Caco-2 (cell line): ENCODE data around the gene ADGRG1. TPM values are rescaled to one million over a fixed set of nuclear protein-coding genes. Genes with fewer than 3 reads are reported as not detected.

ENCODE experiments used
- BruUV-seq: library from RNA; stranded (reverse); fragments of 400-500 nt; replicated peaks from 2 replicates; lab custom pipeline; 2021; lab: Mats Ljungman, UMichigan
- CTCF ChIA-PET: fragments of 300-600 bp; sonication (Branson Sonifier 250); formaldehyde crosslinking; loops from one replicate; lab custom pipeline; 2022; ENCODE audit warnings: antibody characterized with exemption; lab: Charles Lee
- POLR2A ChIA-PET: fragments of 300-600 bp; sonication (Branson Sonifier 250); formaldehyde crosslinking; loops from one replicate; lab custom pipeline; 2022; ENCODE audit warnings: antibody characterized with exemption; lab: Charles Lee
- DNase-seq, 2 experiments: peaks; one replicate each; pipeline versions ENCODE4 v3.0.0 to v3.0.0-alpha.2; 2020 to 2022
- H3K27me3 ChIP-seq: replicated peaks from 2 replicates; pipeline ENCODE4 v1.6.0; 2011; ENCODE audit warnings: low read length; ENCODE audit not compliant: control insufficient read depth, insufficient read depth
- H3K36me3 ChIP-seq: 2 replicates; pipeline ENCODE4 v1.5.1; 2011; ENCODE audit warnings: low read length; ENCODE audit not compliant: control insufficient read depth, insufficient read depth
- H3K4me1 ChIP-seq: fragments of 250-450 bp; sonication (Bioruptor Pico); 2 replicates; pipeline ENCODE4 v1.5.1; 2020; ENCODE audit warnings: mild to moderate bottlenecking
- H3K4me3 ChIP-seq: 2 replicates; pipeline ENCODE4 v1.5.1; 2011; ENCODE audit warnings: low read depth, mild to moderate bottlenecking, control low read depth, low read length
- H3K9me3 ChIP-seq: fragments of 250-450 bp; sonication (Bioruptor Pico); 2 replicates; pipeline ENCODE4 v1.5.1; 2020; ENCODE audit warnings: mild to moderate bottlenecking, moderate library complexity
- H3K27ac Mint-ChIP-seq: one replicate; pipeline ENCODE4 v1.8.0; 2022; ENCODE audit warnings: mixed read lengths; ENCODE audit not compliant: unreplicated experiment
- H3K27me3 Mint-ChIP-seq: one replicate; pipeline ENCODE4 v1.8.0; 2022; ENCODE audit warnings: mixed read lengths; ENCODE audit not compliant: insufficient read depth, unreplicated experiment
- H3K36me3 Mint-ChIP-seq: one replicate; pipeline ENCODE4 v1.8.0; 2022; ENCODE audit warnings: mild to moderate bottlenecking, mixed read lengths; ENCODE audit not compliant: insufficient read depth, unreplicated experiment
- H3K4me1 Mint-ChIP-seq: one replicate; pipeline ENCODE4 v1.8.0; 2022; ENCODE audit warnings: low read depth, mixed read lengths; ENCODE audit not compliant: unreplicated experiment
- H3K4me3 Mint-ChIP-seq: one replicate; pipeline ENCODE4 v1.8.0; 2022; ENCODE audit warnings: mild to moderate bottlenecking, moderate library complexity, mixed read lengths; ENCODE audit not compliant: unreplicated experiment
- H3K9me3 Mint-ChIP-seq: one replicate; pipeline ENCODE4 v1.8.0; 2022; ENCODE audit warnings: mixed read lengths; ENCODE audit not compliant: unreplicated experiment
- intact Hi-C: fragments of 100-400 bp; cut with micrococcal nuclease; formaldehyde crosslinking; loops from one replicate; pipeline ENCODE4 v1.10.0; 2022; ENCODE audit not compliant: unreplicated experiment
- total RNA-seq: library from RNA; stranded (reverse); gene quantifications from 2 replicates; pipeline ENCODE4 v1.2.3, GENCODE V29; 2022
- TF ChIP-seq, protein P1 (sequence below), 2 experiments: fragments of 200-600 bp in 1 of 2; IDR thresholded peaks; 1 replicate in 1 of 2; 2 replicates in 1 of 2; pipeline versions ENCODE4 v1.5.1 to v1.8.0; 2011 to 2022; ENCODE audit warnings: antibody characterized with exemption in 1 of 2, control low read depth in 1 of 2, inconsistent platforms in 1 of 2, low read depth in 1 of 2, low read length in 1 of 2, mild to moderate bottlenecking in 1 of 2, moderate library complexity in 1 of 2; ENCODE audit not compliant: insufficient read depth in 1 of 2, severe bottlenecking in 1 of 2, unreplicated experiment in 1 of 2

ADGRG1 gene
- total RNA-seq, 1 experiment from 2014 or later = 195 TPM

DNA sequence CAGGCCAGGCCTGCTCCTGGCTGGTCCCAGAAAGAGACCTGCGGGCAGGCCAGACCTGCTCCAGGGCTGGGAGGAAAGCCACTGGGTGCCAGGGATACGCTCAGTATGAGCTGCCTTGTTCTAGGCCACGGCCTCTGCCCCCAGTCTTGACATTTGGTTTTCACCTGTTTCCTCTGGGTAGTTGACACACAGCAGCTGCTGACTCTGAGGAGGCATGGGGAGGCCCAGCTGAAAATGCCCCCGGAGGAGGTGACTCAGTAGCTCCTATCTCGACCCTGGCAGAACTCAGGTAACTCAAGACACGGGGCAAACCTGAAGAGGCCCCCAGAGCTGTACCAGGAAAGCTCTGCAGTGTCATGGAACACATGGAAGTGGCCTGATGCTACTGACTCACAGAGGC, 13.9 kb upstream of the ADGRG1 start:
- TF ChIP-seq, protein P1, sequence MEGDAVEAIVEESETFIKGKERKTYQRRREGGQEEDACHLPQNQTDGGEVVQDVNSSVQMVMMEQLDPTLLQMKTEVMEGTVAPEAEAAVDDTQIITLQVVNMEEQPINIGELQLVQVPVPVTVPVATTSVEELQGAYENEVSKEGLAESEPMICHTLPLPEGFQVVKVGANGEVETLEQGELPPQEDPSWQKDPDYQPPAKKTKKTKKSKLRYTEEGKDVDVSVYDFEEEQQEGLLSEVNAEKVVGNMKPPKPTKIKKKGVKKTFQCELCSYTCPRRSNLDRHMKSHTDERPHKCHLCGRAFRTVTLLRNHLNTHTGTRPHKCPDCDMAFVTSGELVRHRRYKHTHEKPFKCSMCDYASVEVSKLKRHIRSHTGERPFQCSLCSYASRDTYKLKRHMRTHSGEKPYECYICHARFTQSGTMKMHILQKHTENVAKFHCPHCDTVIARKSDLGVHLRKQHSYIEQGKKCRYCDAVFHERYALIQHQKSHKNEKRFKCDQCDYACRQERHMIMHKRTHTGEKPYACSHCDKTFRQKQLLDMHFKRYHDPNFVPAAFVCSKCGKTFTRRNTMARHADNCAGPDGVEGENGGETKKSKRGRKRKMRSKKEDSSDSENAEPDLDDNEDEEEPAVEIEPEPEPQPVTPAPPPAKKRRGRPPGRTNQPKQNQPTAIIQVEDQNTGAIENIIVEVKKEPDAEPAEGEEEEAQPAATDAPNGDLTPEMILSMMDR (IDR thresholded peaks at IDR 0.05; ENCODE audit: insufficient read depth in 1 of 2, low read depth in 1 of 2, low read length in 1 of 2, severe bottlenecking in 1 of 2, unreplicated experiment in 1 of 2) = no peak
- H3K27me3 ChIP-seq = no peaks in the 10 kb centered on the region
- H3K4me3 ChIP-seq = no peak overlapping the region
- no peaks in the 10 kb centered on the region for H3K36me3 ChIP-seq
- no peak overlapping the region for H3K27ac Mint-ChIP-seq
- peaks cover 28% of the 10 kb centered on the region for H3K4me1 ChIP-seq
- no TSS peak for BruUV-seq
- peaks cover 3% of the 10 kb centered on the region for H3K36me3 Mint-ChIP-seq
- intact Hi-C loops = no loop called here
- DNase-seq = peak in 1 of 2 experiments; percentile 24
- no peaks in the 10 kb centered on the region for H3K9me3 Mint-ChIP-seq
- no peaks in the 10 kb centered on the region for H3K9me3 ChIP-seq
- ChIA-PET POLR2A (no interaction called here), CTCF (no interaction called here)
- H3K27me3 Mint-ChIP-seq = no peaks in the 10 kb centered on the region
- peaks cover 18% of the 10 kb centered on the region for H3K4me1 Mint-ChIP-seq
- H3K4me3 Mint-ChIP-seq = no peak overlapping the region

DNA sequence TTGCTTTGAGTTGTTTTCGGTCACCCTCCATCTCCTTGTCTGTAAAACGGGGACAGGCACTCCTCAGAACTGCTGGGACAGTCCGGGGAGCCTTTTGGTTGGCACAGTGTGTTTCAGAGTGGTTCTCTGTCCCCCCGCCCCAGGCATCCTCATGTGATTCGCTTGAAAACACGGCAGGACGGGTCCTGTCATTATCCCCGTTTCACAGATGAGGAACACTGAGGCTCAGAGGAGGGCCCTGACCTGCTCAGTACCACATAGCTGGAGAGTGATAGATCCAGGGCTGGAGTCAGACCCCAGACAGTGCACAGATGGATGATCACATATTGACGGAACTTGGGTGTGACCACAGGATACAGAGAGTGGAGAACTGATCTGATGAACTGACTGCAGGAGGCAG, 13.5 kb upstream of the ADGRG1 start:
- no peaks in the 10 kb centered on the region for H3K9me3 ChIP-seq
- H3K4me1 Mint-ChIP-seq = peaks cover 21% of the 10 kb centered on the region
- H3K27me3 Mint-ChIP-seq = no peaks in the 10 kb centered on the region
- H3K4me3 Mint-ChIP-seq = no peak overlapping the region
- H3K27ac Mint-ChIP-seq = no peak overlapping the region
- TF ChIP-seq, protein P1 (IDR thresholded peaks at IDR 0.05; ENCODE audit: insufficient read depth in 1 of 2, low read depth in 1 of 2, low read length in 1 of 2, severe bottlenecking in 1 of 2, unreplicated experiment in 1 of 2) = no peak
- ChIA-PET CTCF (no interaction called here), POLR2A (no interaction called here)
- H3K36me3 ChIP-seq = no peaks in the 10 kb centered on the region
- no peak overlapping the region for H3K4me3 ChIP-seq
- no peaks in the 10 kb centered on the region for H3K27me3 ChIP-seq
- no peaks in the 10 kb centered on the region for H3K9me3 Mint-ChIP-seq
- no TSS peak for BruUV-seq
- H3K36me3 Mint-ChIP-seq = peaks cover 6% of the 10 kb centered on the region
- peaks cover 29% of the 10 kb centered on the region for H3K4me1 ChIP-seq
- intact Hi-C loops = no loop called here
- DNase-seq = peak in 1 of 2 experiments; percentile 19

DNA sequence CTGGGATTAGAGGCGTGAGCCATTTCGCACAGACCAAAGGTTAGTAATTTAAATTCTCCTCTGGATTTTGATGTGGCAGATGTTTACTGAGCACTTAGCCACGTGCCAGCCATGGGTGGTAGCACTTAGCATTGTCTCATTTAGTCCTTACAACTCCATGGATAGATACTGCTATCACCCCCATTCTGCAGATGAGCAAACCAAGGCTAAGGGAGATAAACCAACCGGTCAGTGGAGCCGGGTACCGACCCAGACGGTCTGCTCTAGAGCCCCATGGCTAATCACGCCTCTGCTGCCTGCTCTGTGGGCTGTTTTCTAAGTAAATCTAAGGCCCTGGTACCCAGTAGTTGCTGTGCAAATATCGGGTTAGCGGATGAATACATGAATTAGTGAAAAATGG, 12.6 kb upstream of the ADGRG1 start:
- Histone ChIP-seq H3K4me1 (peaks cover 33% of the 10 kb centered on the region), H3K36me3 (no peaks in the 10 kb centered on the region), H3K9me3 (no peaks in the 10 kb centered on the region), H3K4me3 (no peak overlapping the region), H3K27me3 (no peaks in the 10 kb centered on the region)
- ChIA-PET CTCF (no interaction called here), POLR2A (no interaction called here)
- peaks cover 21% of the 10 kb centered on the region for H3K4me1 Mint-ChIP-seq
- peak in 1 of 2 experiments; percentile 10 for DNase-seq
- no peak overlapping the region for H3K4me3 Mint-ChIP-seq
- H3K36me3 Mint-ChIP-seq = peaks cover 7% of the 10 kb centered on the region
- H3K27ac Mint-ChIP-seq = no peak overlapping the region
- TF ChIP-seq, protein P1 (IDR thresholded peaks at IDR 0.05; ENCODE audit: insufficient read depth in 1 of 2, low read depth in 1 of 2, low read length in 1 of 2, severe bottlenecking in 1 of 2, unreplicated experiment in 1 of 2) = no peak
- H3K9me3 Mint-ChIP-seq = no peaks in the 10 kb centered on the region
- no TSS peak for BruUV-seq
- intact Hi-C loops = no loop called here
- no peaks in the 10 kb centered on the region for H3K27me3 Mint-ChIP-seq
